ENCODE measurements around the gene CHD2.
"Not testable (repeated sequence)": the region's sequence is repeated elsewhere in the genome, so short reads cannot be mapped to it uniquely, and the experiment has no call there.

CHD2 gene

DNA sequence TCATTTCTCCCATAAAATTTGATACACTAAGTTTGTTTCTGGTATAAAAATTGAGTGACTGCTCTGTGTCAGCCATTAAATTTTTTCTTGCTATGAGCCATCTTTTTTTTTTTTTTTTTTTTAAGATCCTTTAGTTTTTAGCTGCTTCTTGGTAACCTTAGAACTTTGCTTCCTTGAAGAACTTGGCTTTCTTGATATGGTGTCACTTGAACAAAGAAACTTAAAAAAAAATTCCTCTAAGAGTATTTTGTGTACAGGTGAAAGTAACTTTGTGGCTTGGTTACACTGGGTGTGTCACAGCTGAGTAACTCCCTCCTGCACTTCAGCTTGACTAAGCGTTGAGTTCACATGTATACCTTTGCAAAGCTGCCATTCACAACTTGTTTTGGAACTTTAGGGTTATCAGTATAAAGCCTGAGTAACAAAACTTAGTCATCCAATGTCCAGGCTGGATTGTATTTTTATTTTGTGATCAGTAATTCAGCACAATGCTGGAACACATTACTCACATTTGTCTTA, 6.5 kb downstream of the CHD2 start:
- DNase-seq: peak in 5 of 6 experiments; percentile 34 to 66 (median 55)

DNA sequence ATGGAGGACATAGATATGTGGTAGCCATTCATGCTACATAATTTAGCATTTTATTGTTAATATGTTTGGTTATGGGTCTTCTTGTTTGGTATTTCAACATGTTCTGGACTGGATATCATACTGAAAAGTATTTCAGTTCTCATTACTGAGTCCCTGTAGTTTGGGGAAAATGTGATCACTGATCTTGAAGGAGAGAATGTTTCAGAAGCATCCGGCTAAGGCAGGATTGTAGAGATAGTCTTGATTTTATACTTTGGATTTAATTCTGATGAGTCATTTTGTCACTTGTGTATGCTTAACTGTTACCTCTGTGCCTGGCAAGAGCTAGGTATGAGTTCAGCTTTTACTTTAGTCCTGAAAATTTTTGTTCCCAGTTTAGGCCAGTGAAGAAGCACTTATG, 7.1 kb downstream of the CHD2 start:
- DNase-seq: no peak

GRCh38 chr15:92907896-92908712, 8.0 kb downstream of the CHD2 start:
- no peak for DNase-seq

- no peak for DNase-seq
Measured at GRCh38 chr15:92908713-92909057, 8.6 kb downstream of the CHD2 start.

- DNase-seq: no peak
Measured at GRCh38 chr15:92909136-92909781, 9.1 kb downstream of the CHD2 start.

- no peak for DNase-seq
Measured at GRCh38 chr15:92910451-92910850, 10.3 kb downstream of the CHD2 start.

DNA sequence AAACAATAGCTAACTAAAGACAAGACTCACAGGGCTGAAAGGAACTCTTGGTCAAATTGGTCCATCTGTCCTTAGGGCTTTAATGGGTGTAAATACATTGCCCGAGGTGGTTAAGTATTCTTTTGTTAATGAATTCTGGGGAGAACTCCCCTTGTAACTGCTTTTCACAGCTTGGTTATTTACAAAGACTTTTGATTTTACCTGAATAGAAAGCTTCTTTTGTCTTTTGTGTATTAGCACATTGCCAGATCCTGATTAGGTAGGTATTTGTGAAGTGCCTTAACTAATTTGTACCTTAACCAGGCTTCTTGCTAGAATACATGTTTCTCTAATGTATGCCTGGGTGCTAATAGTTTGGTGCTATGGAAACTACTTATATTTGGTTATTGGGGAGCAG, 14.0 kb downstream of the CHD2 start:
- DNase-seq: no peak

DNA sequence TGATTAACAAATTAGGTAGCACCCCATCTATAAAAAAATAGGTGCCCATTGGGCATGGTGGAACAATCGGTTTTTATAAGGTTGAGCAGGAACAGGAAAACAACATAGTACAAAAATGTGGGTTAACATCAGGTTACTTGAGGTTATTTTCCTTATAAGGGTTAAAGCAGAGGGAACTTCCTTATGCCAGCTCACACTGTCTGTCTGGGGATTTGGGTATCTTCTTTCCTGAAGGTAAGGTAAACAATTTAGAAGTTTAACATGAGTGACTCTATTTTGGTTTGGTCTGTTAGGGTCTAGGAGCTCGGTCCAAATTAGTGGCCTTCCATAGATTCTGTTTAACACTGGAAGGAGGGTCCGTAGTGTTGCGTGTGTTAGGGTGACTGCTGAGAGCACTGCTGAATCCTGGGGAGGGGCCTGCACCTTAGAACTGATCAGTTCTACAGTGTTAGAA, 14.7 kb downstream of the CHD2 start:
- DNase-seq: peak; percentile 26 to 70 (median 58)

DNA sequence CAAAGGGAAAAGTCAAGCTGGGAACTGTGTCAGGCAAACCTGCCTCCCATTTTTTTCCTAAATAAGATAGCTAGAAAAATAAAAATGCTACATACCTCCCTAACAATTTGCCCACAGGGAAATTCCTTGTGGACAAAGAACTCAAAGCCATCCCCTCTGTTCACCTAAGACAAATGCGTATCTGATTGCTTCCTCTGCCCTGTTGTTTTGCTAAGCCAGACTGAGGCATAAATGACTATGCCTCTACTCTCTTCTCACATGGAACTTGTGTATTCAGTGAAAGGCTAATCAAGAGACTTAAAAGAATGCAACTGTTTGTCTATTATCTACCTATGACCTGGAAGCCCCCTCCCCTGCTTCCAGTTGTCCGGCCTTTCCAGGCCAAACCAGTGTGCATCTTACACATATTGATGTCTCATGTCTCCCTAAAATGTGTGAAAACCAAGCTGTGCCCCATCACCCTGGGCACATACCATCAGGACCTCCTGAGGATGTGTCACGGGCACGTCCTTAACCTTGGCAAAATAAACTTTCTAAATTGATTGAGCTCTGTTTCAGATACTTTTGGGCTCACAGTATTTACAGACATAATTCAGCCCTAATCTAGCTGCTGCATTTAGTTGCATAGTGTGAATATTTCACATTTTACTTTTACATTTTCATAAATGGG, 15.8 kb downstream of the CHD2 start:
- DNase-seq: no peak

DNA sequence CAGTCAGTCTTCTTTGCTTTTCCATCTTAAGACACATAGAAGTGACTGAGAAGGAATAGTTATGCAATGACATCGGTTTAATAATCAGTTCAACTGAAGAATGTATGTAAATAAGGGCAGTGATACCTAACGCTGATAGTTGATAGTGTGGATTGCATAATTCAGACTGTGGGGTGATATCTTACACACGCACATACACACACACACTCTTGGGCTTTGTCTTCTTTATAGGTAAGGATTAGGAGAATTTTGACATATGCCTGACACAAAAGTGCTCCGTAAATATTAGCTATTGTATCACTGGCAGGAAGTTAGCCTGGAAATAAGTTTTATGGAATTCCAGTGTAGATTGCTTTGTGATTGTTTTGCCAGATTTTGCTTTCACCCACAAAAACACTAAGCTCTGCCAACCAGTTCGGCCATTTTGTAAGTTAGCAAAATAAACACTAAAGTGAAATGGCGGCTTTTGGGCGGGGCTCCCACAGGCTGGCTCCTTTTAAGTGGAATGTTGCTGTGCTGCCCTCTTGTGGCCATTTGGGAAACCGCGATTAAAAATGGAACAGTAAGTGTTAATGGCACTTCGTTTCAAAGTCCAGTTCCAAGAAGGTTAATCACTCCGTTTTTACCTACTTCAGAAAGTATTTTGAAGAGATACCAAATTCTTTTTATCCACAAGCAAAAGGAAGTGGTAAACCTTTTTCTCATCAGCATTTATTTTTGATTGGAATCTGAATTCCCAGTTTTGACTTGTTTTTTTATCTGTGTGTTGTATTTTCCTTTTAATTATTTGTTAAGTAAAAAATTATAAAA, 17.7 kb downstream of the CHD2 start:
- DNase-seq: peak; percentile 64 to 91 (median 88)

GRCh38 chr15:92918881-92919280, 18.8 kb downstream of the CHD2 start:
- DNase-seq: not testable (repeated sequence)

DNA sequence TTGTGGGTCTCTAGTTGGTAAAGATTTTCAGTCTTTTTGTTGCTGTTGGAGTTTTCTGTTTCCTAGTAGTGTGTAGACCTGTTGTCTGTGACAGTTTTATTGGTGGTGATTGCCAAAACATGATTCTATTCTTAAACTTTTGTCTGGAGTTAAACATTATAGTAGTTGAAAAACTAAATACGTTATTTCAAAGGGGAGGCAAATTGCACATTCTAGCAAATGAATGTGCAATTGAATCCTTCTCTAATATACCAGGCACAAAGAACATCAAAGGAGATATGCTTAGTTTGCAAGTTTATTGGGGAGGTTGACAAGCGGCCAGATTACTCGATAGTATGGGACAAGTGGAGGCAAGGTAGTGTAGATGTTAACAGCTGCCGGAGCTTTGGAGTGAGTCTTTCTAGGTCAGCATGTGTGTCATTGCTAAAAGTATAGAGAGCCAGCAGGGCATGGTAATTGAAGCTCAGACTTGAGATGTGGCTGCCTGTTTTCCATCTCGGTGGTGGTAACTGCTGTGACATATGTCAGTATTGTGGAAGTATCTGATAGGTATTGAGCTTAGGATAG, 20.6 kb downstream of the CHD2 start:
- DNase-seq: no peak

- DNase-seq: no peak
Measured at GRCh38 chr15:92921215-92922131, 21.3 kb downstream of the CHD2 start.

- DNase-seq: no peak
Measured at GRCh38 chr15:92922418-92923002, 22.4 kb downstream of the CHD2 start.

DNA sequence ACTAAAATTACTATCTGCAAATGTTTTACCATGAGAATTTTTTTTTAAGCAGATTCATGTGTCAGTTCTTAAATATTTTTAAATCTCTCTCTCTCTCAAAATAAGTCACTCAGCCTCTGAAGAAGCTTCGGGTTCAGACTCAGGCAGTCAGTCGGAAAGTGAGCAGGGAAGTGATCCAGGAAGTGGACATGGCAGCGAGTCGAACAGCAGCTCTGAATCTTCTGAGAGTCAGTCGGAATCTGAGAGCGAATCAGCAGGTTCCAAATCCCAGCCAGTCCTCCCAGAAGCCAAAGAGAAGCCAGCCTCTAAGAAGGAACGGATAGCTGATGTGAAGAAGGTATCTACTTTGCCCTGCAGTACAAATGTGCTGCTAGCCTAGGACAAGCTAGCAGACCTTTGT, 24.1 kb downstream of the CHD2 start:
- no peak for DNase-seq

GRCh38 chr15:92925454-92925853, 25.3 kb downstream of the CHD2 start:
- DNase-seq: no peak

DNA sequence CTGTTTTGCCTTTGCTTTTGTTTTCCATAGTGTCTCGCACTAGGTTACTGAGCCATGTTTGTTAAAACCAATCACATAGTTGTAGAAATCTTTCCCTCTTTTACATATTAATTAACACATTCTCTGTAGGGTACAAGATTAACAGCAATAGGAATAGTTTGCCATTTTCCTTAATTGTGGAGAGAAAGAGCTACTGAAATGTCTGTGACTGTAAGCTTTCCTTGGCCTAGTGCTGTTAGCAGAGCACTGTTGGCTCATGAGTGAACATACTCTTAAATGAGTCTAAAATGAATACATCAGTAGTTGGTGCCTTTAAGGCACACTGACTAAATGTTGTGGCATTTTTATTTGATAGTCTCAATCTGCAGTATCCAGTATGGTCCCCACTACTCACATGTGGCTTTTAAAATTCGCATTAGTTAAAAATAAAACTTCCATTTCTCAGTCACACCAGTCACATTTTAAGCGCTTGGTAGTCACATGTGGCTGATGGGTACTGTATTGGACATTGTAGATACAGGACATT, 28.2 kb downstream of the CHD2 start:
- DNase-seq: no peak

DNA sequence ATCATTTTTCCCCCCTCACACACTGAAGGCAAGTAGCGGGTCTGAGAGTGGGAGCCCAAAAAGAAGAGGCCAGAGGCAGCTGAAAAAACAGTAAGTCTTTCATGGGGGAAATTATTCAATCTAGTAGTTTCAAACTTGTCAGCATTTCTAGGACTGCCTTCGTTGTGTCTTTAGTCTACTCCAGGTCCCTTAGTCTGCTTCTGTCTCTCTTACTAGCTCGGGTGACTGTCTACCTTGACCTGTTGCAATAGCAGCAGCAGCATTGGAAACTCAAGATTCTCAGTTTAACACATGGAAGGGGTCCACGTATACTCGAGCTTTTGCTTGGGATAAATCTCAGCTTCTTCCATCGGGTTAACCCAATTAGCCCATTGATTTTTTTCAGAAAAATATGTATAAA, 28.9 kb downstream of the CHD2 start:
- no peak for DNase-seq

GRCh38 chr15:92930054-92930621, 30.0 kb downstream of the CHD2 start:
- DNase-seq: no peak

DNA sequence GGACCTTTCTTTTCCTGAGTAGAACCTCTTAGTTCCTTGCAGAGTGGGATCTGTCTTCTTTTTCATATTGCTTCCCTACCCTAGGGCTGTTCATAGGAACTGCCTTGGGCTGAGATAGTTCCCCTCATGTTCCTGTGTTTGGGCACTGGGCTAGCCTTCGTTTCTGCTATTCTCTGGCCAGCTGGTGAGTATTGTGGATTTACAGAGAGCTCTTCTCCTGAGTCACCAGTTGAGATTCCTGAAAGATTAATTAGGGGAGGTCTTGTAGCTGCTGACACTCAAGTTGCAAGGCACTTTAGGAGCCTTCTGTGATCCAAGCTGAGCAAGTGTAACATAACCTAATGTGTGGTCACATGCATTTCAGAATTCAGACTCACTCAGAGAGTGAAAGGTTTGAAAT, 30.7 kb downstream of the CHD2 start:
- no peak for DNase-seq

All from stimulated activated naive CD4-positive, alpha-beta T cell (primary cell).